ENCODE measurements around the gene PHLDB3.

DNA sequence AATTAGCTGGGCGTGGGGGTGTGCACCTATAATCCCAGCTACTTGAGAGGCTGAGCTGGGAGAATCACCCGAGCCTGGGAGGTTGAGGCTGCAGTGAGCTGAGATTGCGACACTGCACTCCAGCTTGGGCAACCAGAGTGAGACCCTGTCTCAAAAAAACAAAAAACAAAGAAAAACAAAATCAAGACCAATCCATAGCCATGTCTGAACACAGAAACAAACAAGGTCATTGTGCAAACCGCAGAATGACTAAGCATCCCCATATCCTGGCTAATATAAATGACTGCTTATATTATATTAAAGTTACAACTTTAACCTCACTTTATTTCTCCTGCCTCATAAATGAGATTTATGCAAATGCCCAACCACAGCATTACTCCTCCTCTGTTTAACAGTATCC lies 36.8 kb downstream of the PHLDB3 start:
- TF ChIP-seq, protein P1, sequence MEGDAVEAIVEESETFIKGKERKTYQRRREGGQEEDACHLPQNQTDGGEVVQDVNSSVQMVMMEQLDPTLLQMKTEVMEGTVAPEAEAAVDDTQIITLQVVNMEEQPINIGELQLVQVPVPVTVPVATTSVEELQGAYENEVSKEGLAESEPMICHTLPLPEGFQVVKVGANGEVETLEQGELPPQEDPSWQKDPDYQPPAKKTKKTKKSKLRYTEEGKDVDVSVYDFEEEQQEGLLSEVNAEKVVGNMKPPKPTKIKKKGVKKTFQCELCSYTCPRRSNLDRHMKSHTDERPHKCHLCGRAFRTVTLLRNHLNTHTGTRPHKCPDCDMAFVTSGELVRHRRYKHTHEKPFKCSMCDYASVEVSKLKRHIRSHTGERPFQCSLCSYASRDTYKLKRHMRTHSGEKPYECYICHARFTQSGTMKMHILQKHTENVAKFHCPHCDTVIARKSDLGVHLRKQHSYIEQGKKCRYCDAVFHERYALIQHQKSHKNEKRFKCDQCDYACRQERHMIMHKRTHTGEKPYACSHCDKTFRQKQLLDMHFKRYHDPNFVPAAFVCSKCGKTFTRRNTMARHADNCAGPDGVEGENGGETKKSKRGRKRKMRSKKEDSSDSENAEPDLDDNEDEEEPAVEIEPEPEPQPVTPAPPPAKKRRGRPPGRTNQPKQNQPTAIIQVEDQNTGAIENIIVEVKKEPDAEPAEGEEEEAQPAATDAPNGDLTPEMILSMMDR (conservative IDR thresholded peaks at IDR 0.05; ENCODE audit: low read length) = no peak
- TF ChIP-seq EZH2phosphoT487 (IDR thresholded peaks at IDR 0.05; ENCODE audit: borderline replicate concordance, low read depth, low read length) = no peak

Measured in OCI-LY7 (cell line).